CD4-positive, alpha-beta T cell (primary cell): ENCODE measurements around the gene PPP1R2C. TPM values are rescaled to one million over a fixed set of nuclear protein-coding genes. Genes with fewer than 3 reads are reported as not detected.

ENCODE experiments used
- ATAC-seq: fragments of 200-7000 bp; cut with Tn5 transposase; one replicate; pipeline ENCODE4 v1.10.0; 2022; ENCODE audit warnings: mild to moderate bottlenecking; ENCODE audit not compliant: poor library complexity
- CTCF ChIA-PET: fragments of 350-600 bp; sonication (Branson Sonifier 250); formaldehyde crosslinking; loops from one replicate; lab custom pipeline; 2021; ENCODE audit warnings: antibody characterized with exemption, inconsistent platforms; lab: Charles Lee
- POLR2A ChIA-PET: fragments of 350-600 bp; sonication (Branson Sonifier 250); formaldehyde crosslinking; loops from one replicate; lab custom pipeline; 2021; ENCODE audit warnings: antibody characterized with exemption, inconsistent platforms; lab: Charles Lee
- DNase-seq, 14 experiments: peaks; one replicate each; pipeline ENCODE4 v3.0.0-alpha.2; 2013 to 2020; ENCODE audit warnings: mixed read lengths in 2 of 14
- H3K27ac ChIP-seq, 2 donors: one replicate each; pipeline versions ENCODE4 v1.5.1 to v1.7.0; 2013; ENCODE audit warnings: low read length in 2 of 2, low read depth in 1 of 2, mild to moderate bottlenecking in 1 of 2
- H3K27me3 ChIP-seq, 2 experiments: 1 replicate in 1 of 2; 2 replicates in 1 of 2; pipeline versions ENCODE4 v1.6.1 to v1.7.0; 2013; ENCODE audit warnings: low read length in 2 of 2, control low read depth in 1 of 2, mild to moderate bottlenecking in 1 of 2, moderate library complexity in 1 of 2; ENCODE audit not compliant: insufficient read depth in 2 of 2, control insufficient read depth in 1 of 2
- H3K36me3 ChIP-seq: one replicate; pipeline ENCODE4 v1.6.1; 2013; ENCODE audit warnings: low read length, control low read depth; ENCODE audit not compliant: insufficient read depth
- H3K4me1 ChIP-seq: one replicate; pipeline ENCODE4 v1.6.1; 2013; ENCODE audit warnings: low read length, control low read depth; ENCODE audit not compliant: insufficient read depth
- H3K4me3 ChIP-seq: one replicate; pipeline ENCODE4 v1.5.1; 2013; ENCODE audit warnings: mild to moderate bottlenecking, low read length, moderate library complexity
- H3K9me3 ChIP-seq, 2 experiments: 1 replicate in 1 of 2; 2 replicates in 1 of 2; pipeline versions ENCODE4 v1.6.1 to v1.7.0; 2013; ENCODE audit warnings: low read length in 2 of 2, mild to moderate bottlenecking in 2 of 2, control low read depth in 1 of 2, moderate library complexity in 1 of 2; ENCODE audit not compliant: control insufficient read depth in 1 of 2, insufficient read depth in 1 of 2
- H3K27ac Mint-ChIP-seq: one replicate; pipeline ENCODE4 v1.8.0; 2020; ENCODE audit warnings: mixed read lengths
- H3K27me3 Mint-ChIP-seq: one replicate; pipeline ENCODE4 v1.8.0; 2021; ENCODE audit warnings: mixed read lengths
- H3K36me3 Mint-ChIP-seq: one replicate; pipeline ENCODE4 v1.8.0; 2021; ENCODE audit warnings: low read depth, mixed read lengths
- H3K4me1 Mint-ChIP-seq: one replicate; pipeline ENCODE4 v1.8.0; 2021; ENCODE audit warnings: low read depth, mixed read lengths
- H3K4me3 Mint-ChIP-seq: one replicate; pipeline ENCODE4 v1.8.0; 2020; ENCODE audit warnings: mild to moderate bottlenecking, mixed read lengths
- H3K9me3 Mint-ChIP-seq: one replicate; pipeline ENCODE4 v1.8.0; 2020; ENCODE audit warnings: mixed read lengths
- CTCF ChIP-seq: fragments of 200-600 bp; IDR thresholded peaks from one replicate; pipeline ENCODE4 v1.8.0; 2022; ENCODE audit warnings: antibody characterized with exemption, mild to moderate bottlenecking
- intact Hi-C, 2 experiments: fragments of 100-400 bp; cut with DNase I in 1 of 2; cut with micrococcal nuclease in 1 of 2; formaldehyde crosslinking; loops; one replicate each; pipeline versions ENCODE4 v1.15.1 to v1.9.0; 2023 to 2025; cut with DNase I, micrococcal nuclease
- total RNA-seq, 174 experiments: library from RNA in 2 of 174; stranded (reverse) in 2 of 174; gene quantifications; one replicate each; pipeline ENCODE4 v1.2.3 and lab custom pipeline; 2021 to 2026

PPP1R2C gene
- total RNA-seq, 2 experiments from 2014 or later: not detected

GRCh38 chrX:42751573-42751972 lies 26.4 kb downstream of the PPP1R2C start:
- CTCF ChIA-PET: no interaction called here
- Mint-ChIP-seq H3K27me3 (no peaks in the 10 kb centered on the region), H3K4me1 (no peaks in the 10 kb centered on the region), H3K36me3 (no peaks in the 10 kb centered on the region), H3K4me3 (no peak overlapping the region), H3K9me3 (no peaks in the 10 kb centered on the region), H3K27ac (no peak overlapping the region)
- Histone ChIP-seq H3K27ac (no peak overlapping the region), H3K27me3 (no peaks in the 10 kb centered on the region), H3K36me3 (no peaks in the 10 kb centered on the region), H3K4me3 (no peak overlapping the region), H3K4me1 (no peaks in the 10 kb centered on the region), H3K9me3 (no peaks in the 10 kb centered on the region)
- TF ChIP-seq CTCF: no peak
- ATAC-seq (no peak), DNase-seq (no peak)
- POLR2A ChIA-PET: no interaction called here
- intact Hi-C loops: no loop called here

GRCh38 chrX:42748067-42748850 lies 29.7 kb downstream of the PPP1R2C start:
- TF ChIP-seq CTCF: no peak
- Histone ChIP-seq H3K27ac (no peak overlapping the region), H3K4me1 (no peaks in the 10 kb centered on the region), H3K27me3 (no peaks in the 10 kb centered on the region), H3K9me3 (no peaks in the 10 kb centered on the region), H3K36me3 (no peaks in the 10 kb centered on the region), H3K4me3 (no peak overlapping the region)
- H3K27ac Mint-ChIP-seq: no peak overlapping the region
- no peaks in the 10 kb centered on the region for H3K4me1 Mint-ChIP-seq
- H3K4me3 Mint-ChIP-seq: no peak overlapping the region
- ChIA-PET POLR2A (no interaction called here), CTCF (no interaction called here)
- H3K36me3 Mint-ChIP-seq: no peaks in the 10 kb centered on the region
- no peaks in the 10 kb centered on the region for H3K27me3 Mint-ChIP-seq
- DNase-seq (no peak), ATAC-seq (no peak)
- H3K9me3 Mint-ChIP-seq: no peaks in the 10 kb centered on the region
- intact Hi-C loops: loop anchor here in 1 of 2 experiments (10.0 kb wide), 1 partner anchor 317 kb away; no protein-coding TSS in a partner anchor

DNA sequence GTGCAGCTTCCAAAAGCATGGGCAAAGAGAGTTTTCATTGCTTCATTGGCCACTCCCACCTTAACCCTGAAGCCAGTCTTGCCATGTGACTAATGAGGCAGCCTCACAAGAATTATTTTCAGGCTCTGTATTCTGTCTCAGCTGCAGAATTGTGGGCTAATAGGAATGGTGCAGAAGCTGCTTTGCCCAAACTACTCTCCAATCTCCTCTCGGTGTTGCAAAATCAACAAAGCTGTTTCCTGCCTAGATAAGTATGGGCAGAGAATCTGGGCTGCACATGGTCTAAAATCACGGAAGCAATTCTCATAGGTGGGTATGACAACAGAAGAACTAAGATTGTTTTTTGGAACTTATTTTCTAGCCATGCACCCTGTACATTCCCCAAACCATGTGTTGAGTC lies 31.4 kb downstream of the PPP1R2C start:
- no peaks in the 10 kb centered on the region for H3K36me3 ChIP-seq
- no peaks in the 10 kb centered on the region for H3K27me3 Mint-ChIP-seq
- intact Hi-C loops: loop anchor here in 1 of 2 experiments (10.0 kb wide), 1 partner anchor 318 kb away; no protein-coding TSS in a partner anchor
- no peak overlapping the region for H3K27ac Mint-ChIP-seq
- no peaks in the 10 kb centered on the region for H3K9me3 Mint-ChIP-seq
- DNase-seq (no peak), ATAC-seq (no peak)
- no peaks in the 10 kb centered on the region for H3K27me3 ChIP-seq
- no peak overlapping the region for H3K4me3 ChIP-seq
- no peak overlapping the region for H3K4me3 Mint-ChIP-seq
- H3K36me3 Mint-ChIP-seq: no peaks in the 10 kb centered on the region
- no peaks in the 10 kb centered on the region for H3K4me1 Mint-ChIP-seq
- CTCF ChIA-PET: no interaction called here
- no peak for TF ChIP-seq CTCF
- no peaks in the 10 kb centered on the region for H3K4me1 ChIP-seq
- H3K27ac ChIP-seq: no peak overlapping the region
- POLR2A ChIA-PET: no interaction called here
- H3K9me3 ChIP-seq: no peaks in the 10 kb centered on the region
